ENCODE results near the gene HNRNPH3. TPM values are rescaled to one million over a fixed set of nuclear protein-coding genes. Genes with fewer than 3 reads are reported as not detected.

Gene HNRNPH3
- total and polyA plus RNA-seq, 2 donors (not counting 1 experiment from before 2014, with no cell fraction given): 23.6 to 124 TPM

GRCh38 chr10:68301301-68301700, 30.6 kb upstream of the HNRNPH3 start:
- H2AFZ ChIP-seq (ENCODE audit: insufficient read depth, low read depth, low read length, poor library complexity, severe bottlenecking): peak overlapping the region; percentile 57
- Mint-ChIP-seq H3K27ac (peak overlapping the region; percentile 91), H3K27me3 (no peaks in the 10 kb centered on the region), H3K9me3 (ENCODE audit: insufficient read depth) (no peaks in the 10 kb centered on the region), H3K4me3 (peak overlapping the region; percentile 61), H3K4me1 (peaks cover 36% of the 10 kb centered on the region)
- H3K27ac ChIP-seq (ENCODE audit: low read length in 2 of 2): peak overlapping the region in 1 of 2 donors; percentile 33
- intact Hi-C loops (cut with micrococcal nuclease): loop anchor here (2.0 to 5.0 kb wide), 4 partner anchors 32 to 602 kb away; partner anchors contain the start of genes ATOH7, HNRNPH3 and PBLD
- WGBS (ENCODE audit: insufficient coverage): no CpG with 5 or more reads among the region's 3 CpGs
- H4K20me1 ChIP-seq (ENCODE audit: control insufficient read depth, insufficient read depth, low read length, poor library complexity, severe bottlenecking): no peaks in the 10 kb centered on the region
- ChIA-PET CTCF (interaction anchor here (0.6 to 6.4 kb wide), 52 partner anchors 7 to 635 kb away, joined by 3 to 224 read pairs (median 5); partner anchors contain the start of genes ATOH7, HNRNPH3, PBLD and SIRT1), POLR2A (interaction anchor here (0.6 to 2.1 kb wide), 3 partner anchors 8 to 89 kb away, joined by 3 to 6 read pairs (median 4); partner anchors contain the start of gene HNRNPH3)
- no peaks in the 10 kb centered on the region for H3K79me2 ChIP-seq (ENCODE audit: control insufficient read depth, insufficient read depth, low read length)
- no peaks in the 10 kb centered on the region for H3K27me3 ChIP-seq (replicated peaks in 1 of 4; ENCODE audit: control extremely low read depth in 1 of 4, control insufficient read depth in 3 of 4, insufficient read depth in 4 of 4, low read length in 3 of 4)
- peak overlapping the region in 1 of 5 experiments; percentile 7 for H3K4me3 ChIP-seq (ENCODE audit: control extremely low read depth in 1 of 5, extremely low read depth in 1 of 5, insufficient read depth in 1 of 5, low read depth in 2 of 5, low read length in 4 of 5)
- no peak for TF ChIP-seq EZH2 (IDR thresholded peaks at IDR 0.05; ENCODE audit: borderline replicate concordance, insufficient read depth, low read depth, low read length, poor library complexity, severe bottlenecking)
- no peak for TF ChIP-seq CTCF (IDR thresholded peaks at IDR 0.05)
- peak overlapping the region; percentile 70 for H3K4me2 ChIP-seq (replicated peaks; ENCODE audit: low read depth, low read length, poor library complexity, severe bottlenecking)
- H3K9ac ChIP-seq (ENCODE audit: low read length): no peak overlapping the region
- no peaks in the 10 kb centered on the region for H3K36me3 ChIP-seq (replicated peaks in 1 of 2; ENCODE audit: control extremely low read depth in 1 of 2, control insufficient read depth in 1 of 2, extremely low read depth in 1 of 2, insufficient read depth in 2 of 2, low read length in 1 of 2)
- H3K9me3 ChIP-seq (ENCODE audit: control extremely low read depth in 1 of 3, control insufficient read depth in 2 of 3, insufficient read depth in 1 of 3, low read length in 2 of 3): no peaks in the 10 kb centered on the region
- peaks cover 24 to 26% of the 10 kb centered on the region in 2 donors for H3K4me1 ChIP-seq (ENCODE audit: control insufficient read depth in 2 of 2, insufficient read depth in 2 of 2, low read length in 2 of 2)
- no peak for ATAC-seq (ENCODE audit: low read depth)
- DNase-seq: peak; percentile 12
